ENCODE measurements around the gene MPHOSPH10.
"Not testable (repeated sequence)": the region's sequence is repeated elsewhere in the genome, so short reads cannot be mapped to it uniquely, and the experiment has no call there.

The MPHOSPH10 gene

DNA sequence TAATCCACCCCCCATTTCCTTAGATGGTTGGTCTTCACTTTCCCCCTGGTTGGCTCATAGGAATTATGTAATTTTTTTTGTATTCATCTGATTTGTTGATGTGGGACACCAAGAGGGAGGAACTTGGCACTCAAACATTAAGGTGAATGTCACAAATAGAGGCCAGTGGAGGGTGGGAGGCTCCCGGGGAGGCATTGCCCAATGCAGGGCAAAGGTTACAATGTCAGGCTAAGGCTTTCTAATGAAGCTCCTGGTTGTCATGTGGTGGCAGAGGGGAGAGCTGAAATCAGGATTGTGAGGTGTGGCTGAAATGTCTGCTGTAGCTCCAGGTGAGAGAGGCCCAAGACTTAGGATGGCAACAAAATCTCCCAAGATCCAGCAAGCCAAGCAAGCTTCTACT is 42.7 kb downstream of the MPHOSPH10 start:
- no peak for DNase-seq (ENCODE audit: low read depth)

GRCh38 chr2:71174207-71174606 is 43.8 kb downstream of the MPHOSPH10 start:
- DNase-seq (ENCODE audit: low read depth), result no peak

- not testable (repeated sequence) for DNase-seq (ENCODE audit: low read depth)
These were observed 48.4 kb downstream of the MPHOSPH10 start for GRCh38 chr2:71178836-71179235.

DNA sequence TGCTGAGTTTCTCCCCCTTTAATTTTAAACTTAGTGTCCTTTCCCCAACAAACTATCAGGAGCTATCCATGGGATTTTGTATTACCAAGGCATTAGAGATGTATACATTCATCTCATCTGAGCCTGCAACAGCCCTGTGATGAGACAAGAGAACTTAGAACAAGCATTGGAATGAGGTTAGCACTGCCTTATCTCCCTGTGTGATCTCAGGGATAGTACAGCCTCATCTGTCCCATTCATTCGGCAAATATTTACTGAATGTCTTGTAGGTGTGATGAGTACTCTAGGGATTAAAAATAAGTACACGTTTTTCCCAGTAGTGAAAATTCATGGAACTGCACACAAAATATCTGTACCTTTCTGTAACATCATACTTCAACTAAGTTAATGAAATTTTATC is 50.9 kb downstream of the MPHOSPH10 start:
- no peak for DNase-seq (ENCODE audit: low read depth)

DNA sequence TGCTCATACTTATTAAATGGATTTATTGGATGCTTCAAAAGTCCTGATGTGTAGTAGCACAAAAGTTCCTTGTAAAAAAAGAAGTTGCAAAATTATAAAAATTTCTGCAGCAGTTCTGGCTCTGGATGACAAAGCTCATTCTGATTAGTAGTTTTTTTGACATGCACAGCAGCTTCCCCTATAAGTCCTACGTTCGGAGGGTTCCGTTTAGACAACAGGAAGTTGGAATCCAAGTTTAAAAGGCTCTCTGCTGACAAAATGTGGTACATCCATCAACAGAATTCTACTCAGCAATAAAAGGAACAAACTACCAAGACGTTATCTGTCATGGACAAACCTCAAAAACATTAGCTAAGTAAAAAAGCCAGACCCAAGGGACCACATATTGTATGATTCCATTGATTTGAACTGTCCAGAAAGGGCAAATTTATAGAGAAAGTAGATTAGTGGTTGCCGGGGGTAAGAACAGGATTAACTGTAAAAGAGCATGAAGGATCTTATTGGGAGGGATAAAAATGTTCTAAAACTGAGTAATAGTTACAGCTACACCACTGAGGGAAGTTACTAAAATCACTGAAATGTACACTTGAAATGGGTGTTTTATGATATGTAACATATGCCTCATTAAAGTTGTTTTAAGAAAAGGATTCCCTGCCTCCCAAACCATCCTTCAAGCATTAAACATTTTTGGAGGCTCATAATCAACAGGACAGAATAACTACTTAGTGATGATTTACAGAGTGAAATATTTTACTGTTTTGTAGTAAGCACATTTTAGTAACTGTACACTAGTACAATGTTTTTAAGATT is 53.1 kb downstream of the MPHOSPH10 start:
- not testable (repeated sequence) for DNase-seq (ENCODE audit: low read depth)

- no peak for DNase-seq (ENCODE audit: low read depth)
These were observed 56.5 kb downstream of the MPHOSPH10 start for GRCh38 chr2:71186973-71187372.

GRCh38 chr2:71187589-71187988 is 57.2 kb downstream of the MPHOSPH10 start:
- no peak for DNase-seq (ENCODE audit: low read depth)

- DNase-seq (ENCODE audit: low read depth), result no peak
These were observed 60.5 kb downstream of the MPHOSPH10 start for GRCh38 chr2:71190656-71191569.

DNA sequence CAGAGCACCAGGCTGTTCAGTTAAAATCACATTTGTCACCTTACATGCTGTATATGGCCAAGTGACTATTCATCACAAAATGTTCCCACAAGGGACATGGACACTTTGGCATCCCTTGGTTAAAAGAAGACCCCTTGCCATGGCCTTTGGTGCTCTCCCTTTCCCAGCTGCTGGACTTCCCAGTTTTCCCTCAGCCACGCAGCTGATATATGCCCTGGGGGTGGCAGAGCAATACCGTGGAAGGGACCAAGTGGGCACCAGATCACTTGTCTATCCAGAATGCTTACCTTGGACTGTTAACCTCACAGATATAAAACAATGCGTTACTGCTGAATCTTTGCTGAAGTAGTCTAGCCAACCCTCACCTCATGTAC is 61.1 kb downstream of the MPHOSPH10 start:
- no peak for DNase-seq (ENCODE audit: low read depth)

Data from CMK (cell line).